OCI-LY3 (cell line): ENCODE results near the gene PCARE.

ENCODE experiments used
- CTCF ChIP-seq: fragments of 200-600, 300-600 bp; sonication (generic); IDR thresholded peaks from 2 replicates; pipeline ENCODE4 v1.5.1; 2014; ENCODE audit warnings: antibody characterized with exemption, low read length, low read depth
- EZH2phosphoT487 ChIP-seq: fragments of 200-600 bp; shearing (Covaris generic); IDR thresholded peaks from 2 replicates; pipeline ENCODE4 v1.6.1; 2018; ENCODE audit warnings: antibody characterized with exemption, mixed run types, low read depth

DNA sequence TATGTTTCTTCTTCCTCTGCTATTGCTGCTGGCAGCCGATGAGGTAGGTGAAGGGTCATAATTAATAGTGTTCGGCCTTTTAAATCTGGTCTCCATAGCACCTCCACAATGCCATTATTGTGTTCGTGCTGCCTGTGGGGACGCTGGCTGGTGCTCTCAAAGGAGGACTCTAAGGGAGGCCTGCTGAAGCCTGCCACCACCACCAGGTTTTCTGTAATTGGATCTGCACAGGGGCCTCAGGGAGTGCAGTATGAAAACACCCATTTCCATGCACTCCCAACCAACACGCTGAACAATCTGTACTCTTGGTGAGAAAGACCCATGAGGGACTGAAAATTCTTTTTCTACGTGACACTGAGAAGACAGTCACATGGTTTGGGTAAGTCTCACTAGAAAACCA lies 23.2 kb upstream of the PCARE start:
- TF ChIP-seq CTCF (no peak), EZH2phosphoT487 (no peak)
